Measurements from ENCODE around the gene TMEM238. TPM values are rescaled to one million over a fixed set of nuclear protein-coding genes. Genes with fewer than 3 reads are reported as not detected.
"Not testable (repeated sequence)": the region's sequence is repeated elsewhere in the genome, so short reads cannot be mapped to it uniquely, and the experiment has no call there.

The TMEM238 gene
- total and polyA plus RNA-seq, 4 donors: 0.08 to 0.54 (median 0.47) TPM

DNA sequence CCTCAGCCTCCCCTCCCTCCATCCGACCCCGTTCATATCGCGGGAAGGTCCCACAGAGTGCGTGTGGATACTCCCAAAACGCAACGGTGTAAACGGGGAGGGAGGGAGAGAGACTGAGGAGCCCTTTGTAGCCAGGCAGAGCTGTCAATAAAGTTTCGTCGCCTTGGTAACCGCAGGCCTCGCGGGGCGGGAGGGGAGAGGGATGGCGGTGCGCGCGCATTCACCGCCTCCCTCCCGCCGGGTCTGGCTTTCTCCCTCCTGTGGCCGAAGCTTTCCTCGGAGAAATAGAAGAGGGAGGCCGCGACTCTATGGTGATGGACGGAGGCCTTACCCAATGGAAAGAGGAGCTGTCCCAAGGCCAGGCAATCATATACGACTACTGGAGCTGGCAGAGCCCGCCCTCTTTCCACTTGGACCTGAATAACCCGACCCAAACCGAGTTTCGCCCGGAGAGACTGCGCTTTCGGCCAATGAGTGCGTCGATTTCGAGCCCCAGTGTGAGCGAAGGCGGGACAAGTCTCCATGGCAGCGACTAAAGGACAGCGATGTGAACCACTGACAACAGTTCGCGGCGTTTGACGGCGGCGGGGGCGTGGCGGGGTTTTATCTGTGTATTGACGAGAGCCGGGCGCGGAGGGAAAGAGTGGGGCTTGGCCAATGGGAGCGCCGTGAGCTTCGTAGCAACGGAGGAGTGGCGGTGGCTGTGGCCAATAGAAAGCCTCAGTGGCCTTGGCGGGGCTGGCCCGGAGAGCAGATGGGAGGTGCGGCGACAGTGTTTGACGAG, 44.8 kb downstream of the TMEM238 start, which contains the start of gene KMT5C (continued):
- TF ChIP-seq YY1 (IDR thresholded peaks at IDR 0.05): peak; percentile 63
- TF ChIP-seq RXRA (IDR thresholded peaks at IDR 0.05): peak; percentile 89 to 94
- peak; percentile 34 for TF ChIP-seq FOXA2 (IDR thresholded peaks at IDR 0.05)
- TF ChIP-seq, protein P1, sequence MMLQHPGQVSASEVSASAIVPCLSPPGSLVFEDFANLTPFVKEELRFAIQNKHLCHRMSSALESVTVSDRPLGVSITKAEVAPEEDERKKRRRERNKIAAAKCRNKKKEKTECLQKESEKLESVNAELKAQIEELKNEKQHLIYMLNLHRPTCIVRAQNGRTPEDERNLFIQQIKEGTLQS (IDR thresholded peaks at IDR 0.05): no peak
- peak; percentile 100 for TF ChIP-seq SP1 (IDR thresholded peaks at IDR 0.05)
- TF ChIP-seq GABPA (IDR thresholded peaks at IDR 0.05 in 1 of 2, conservative IDR thresholded peaks at IDR 0.05 in 1 of 2): peak in 1 of 2 donors; percentile 65

DNA sequence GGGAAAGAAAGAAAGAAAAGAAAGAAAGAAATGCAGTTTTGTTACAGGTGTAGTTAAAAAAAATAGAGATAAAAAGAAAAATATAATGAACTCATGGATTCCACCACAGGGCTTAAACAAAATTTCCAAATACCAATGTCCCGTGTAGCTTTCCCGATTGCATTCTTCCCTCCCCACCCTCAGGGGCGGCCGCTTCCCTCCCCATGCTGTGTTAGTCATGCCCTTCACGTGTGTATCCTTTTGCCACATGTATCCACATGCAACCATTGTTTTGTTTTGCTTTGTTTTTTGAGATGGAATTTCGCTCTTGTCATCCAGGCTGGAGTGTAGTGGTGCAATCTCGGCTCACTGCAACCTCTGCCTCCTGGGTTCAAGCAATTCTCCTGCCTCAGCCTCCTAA, 48.0 kb downstream of the TMEM238 start:
- no peak for TF ChIP-seq RXRA (IDR thresholded peaks at IDR 0.05)
- TF ChIP-seq, protein P2, sequence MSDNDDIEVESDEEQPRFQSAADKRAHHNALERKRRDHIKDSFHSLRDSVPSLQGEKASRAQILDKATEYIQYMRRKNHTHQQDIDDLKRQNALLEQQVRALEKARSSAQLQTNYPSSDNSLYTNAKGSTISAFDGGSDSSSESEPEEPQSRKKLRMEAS (IDR thresholded peaks at IDR 0.05): no peak
- TF ChIP-seq, protein P3, sequence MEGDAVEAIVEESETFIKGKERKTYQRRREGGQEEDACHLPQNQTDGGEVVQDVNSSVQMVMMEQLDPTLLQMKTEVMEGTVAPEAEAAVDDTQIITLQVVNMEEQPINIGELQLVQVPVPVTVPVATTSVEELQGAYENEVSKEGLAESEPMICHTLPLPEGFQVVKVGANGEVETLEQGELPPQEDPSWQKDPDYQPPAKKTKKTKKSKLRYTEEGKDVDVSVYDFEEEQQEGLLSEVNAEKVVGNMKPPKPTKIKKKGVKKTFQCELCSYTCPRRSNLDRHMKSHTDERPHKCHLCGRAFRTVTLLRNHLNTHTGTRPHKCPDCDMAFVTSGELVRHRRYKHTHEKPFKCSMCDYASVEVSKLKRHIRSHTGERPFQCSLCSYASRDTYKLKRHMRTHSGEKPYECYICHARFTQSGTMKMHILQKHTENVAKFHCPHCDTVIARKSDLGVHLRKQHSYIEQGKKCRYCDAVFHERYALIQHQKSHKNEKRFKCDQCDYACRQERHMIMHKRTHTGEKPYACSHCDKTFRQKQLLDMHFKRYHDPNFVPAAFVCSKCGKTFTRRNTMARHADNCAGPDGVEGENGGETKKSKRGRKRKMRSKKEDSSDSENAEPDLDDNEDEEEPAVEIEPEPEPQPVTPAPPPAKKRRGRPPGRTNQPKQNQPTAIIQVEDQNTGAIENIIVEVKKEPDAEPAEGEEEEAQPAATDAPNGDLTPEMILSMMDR (IDR thresholded peaks at IDR 0.05; ENCODE audit: low read depth, low read length, missing input control): no peak
- no peak for TF ChIP-seq HNF4G (IDR thresholded peaks at IDR 0.05)
- DNase-seq (ENCODE audit: low spot score): no peak
- Histone ChIP-seq H3K27ac (ENCODE audit: low read depth in 1 of 2, low read length in 2 of 2) (no peak overlapping the region), H3K27me3 (ENCODE audit: control insufficient read depth in 4 of 4, insufficient read depth in 4 of 4, low read length in 3 of 4) (no peaks in the 10 kb centered on the region), H3K4me3 (ENCODE audit: low read depth in 1 of 3, low read length in 3 of 3) (no peak overlapping the region), H3K9ac (ENCODE audit: low read depth in 1 of 2, low read length in 2 of 2) (no peak overlapping the region), H3K36me3 (ENCODE audit: control insufficient read depth in 4 of 4, insufficient read depth in 3 of 4, low read depth in 1 of 4, low read length in 3 of 4) (no peaks in the 10 kb centered on the region), H3K4me1 (ENCODE audit: control insufficient read depth in 4 of 4, insufficient read depth in 4 of 4, low read length in 3 of 4) (peaks cover 8 to 17% (median 11%) of the 10 kb centered on the region in 4 donors), H3K9me3 (ENCODE audit: control insufficient read depth in 4 of 4, low read length in 3 of 4) (no peaks in the 10 kb centered on the region)
- 81% methylated on average over 7 of the region's 7 CpGs for WGBS

DNA sequence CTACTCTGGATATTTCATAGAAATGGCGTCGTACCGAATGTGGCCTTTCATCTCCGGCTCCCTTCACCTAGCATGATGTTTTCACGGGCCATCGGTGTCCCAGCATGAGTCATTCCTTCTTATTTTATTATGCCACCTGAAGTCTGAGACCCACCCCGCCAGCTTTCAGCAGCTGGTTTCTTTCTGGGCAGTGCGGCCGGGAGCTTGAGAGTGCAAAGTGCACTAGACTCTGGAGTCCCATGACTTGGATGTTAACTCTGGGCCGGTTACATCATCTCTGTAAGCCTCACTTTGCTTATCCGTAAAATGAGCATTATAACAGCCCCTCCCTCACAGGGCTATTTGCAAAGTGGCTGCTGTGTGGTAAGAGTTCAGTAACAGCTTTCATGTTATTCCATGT, 50.2 kb downstream of the TMEM238 start:
- no peaks in the 10 kb centered on the region for H3K27me3 ChIP-seq (ENCODE audit: control insufficient read depth in 4 of 4, insufficient read depth in 4 of 4, low read length in 3 of 4)
- H3K9me3 ChIP-seq (ENCODE audit: control insufficient read depth in 4 of 4, low read length in 3 of 4): no peaks in the 10 kb centered on the region
- DNase-seq (ENCODE audit: low spot score): no peak
- peak; percentile 11 for TF ChIP-seq SP1 (IDR thresholded peaks at IDR 0.05)
- peak; percentile 12 to 40 for TF ChIP-seq HNF4A (conservative IDR thresholded peaks at IDR 0.05)
- TF ChIP-seq FOXA2 (IDR thresholded peaks at IDR 0.05): no peak
- TF ChIP-seq, protein P4, sequence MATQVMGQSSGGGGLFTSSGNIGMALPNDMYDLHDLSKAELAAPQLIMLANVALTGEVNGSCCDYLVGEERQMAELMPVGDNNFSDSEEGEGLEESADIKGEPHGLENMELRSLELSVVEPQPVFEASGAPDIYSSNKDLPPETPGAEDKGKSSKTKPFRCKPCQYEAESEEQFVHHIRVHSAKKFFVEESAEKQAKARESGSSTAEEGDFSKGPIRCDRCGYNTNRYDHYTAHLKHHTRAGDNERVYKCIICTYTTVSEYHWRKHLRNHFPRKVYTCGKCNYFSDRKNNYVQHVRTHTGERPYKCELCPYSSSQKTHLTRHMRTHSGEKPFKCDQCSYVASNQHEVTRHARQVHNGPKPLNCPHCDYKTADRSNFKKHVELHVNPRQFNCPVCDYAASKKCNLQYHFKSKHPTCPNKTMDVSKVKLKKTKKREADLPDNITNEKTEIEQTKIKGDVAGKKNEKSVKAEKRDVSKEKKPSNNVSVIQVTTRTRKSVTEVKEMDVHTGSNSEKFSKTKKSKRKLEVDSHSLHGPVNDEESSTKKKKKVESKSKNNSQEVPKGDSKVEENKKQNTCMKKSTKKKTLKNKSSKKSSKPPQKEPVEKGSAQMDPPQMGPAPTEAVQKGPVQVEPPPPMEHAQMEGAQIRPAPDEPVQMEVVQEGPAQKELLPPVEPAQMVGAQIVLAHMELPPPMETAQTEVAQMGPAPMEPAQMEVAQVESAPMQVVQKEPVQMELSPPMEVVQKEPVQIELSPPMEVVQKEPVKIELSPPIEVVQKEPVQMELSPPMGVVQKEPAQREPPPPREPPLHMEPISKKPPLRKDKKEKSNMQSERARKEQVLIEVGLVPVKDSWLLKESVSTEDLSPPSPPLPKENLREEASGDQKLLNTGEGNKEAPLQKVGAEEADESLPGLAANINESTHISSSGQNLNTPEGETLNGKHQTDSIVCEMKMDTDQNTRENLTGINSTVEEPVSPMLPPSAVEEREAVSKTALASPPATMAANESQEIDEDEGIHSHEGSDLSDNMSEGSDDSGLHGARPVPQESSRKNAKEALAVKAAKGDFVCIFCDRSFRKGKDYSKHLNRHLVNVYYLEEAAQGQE (IDR thresholded peaks at IDR 0.05): no peak
- 57% methylated on average over 11 of the region's 11 CpGs for WGBS
- no peaks in the 10 kb centered on the region for H3K36me3 ChIP-seq (ENCODE audit: control insufficient read depth in 4 of 4, insufficient read depth in 3 of 4, low read depth in 1 of 4, low read length in 3 of 4)
- H3K4me1 ChIP-seq (ENCODE audit: control insufficient read depth in 4 of 4, insufficient read depth in 4 of 4, low read length in 3 of 4): peaks cover 0 to 5% (median 1%) of the 10 kb centered on the region in 4 donors
- no peak overlapping the region for H3K4me3 ChIP-seq (ENCODE audit: low read depth in 1 of 3, low read length in 3 of 3)
- H3K27ac ChIP-seq (ENCODE audit: low read depth in 1 of 2, low read length in 2 of 2): no peak overlapping the region
- H3K9ac ChIP-seq (ENCODE audit: low read depth in 1 of 2, low read length in 2 of 2): no peak overlapping the region

DNA sequence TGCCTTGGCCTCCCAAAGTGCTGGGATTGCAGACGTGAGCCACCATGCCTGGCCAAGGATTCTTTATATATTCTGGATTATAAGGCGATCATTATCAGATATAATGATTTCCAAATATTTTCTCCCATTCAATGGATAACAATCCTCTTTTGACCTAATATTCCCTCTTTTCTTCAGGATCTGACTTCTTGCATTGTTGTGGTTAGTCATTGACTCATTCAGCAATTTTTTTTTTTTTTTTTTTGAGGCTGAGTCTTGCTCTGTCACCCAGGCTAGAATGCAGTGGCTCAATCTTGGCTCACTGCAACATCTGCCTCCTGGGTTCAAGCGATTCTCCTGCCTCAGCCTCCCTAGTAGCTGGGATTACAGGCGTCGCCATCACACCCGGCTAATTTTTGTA, 54.3 kb downstream of the TMEM238 start:
- not testable (repeated sequence) for H3K27ac ChIP-seq (ENCODE audit: low read depth in 1 of 2, low read length in 2 of 2); DNase-seq (ENCODE audit: low spot score); H3K27me3 ChIP-seq (ENCODE audit: control insufficient read depth in 4 of 4, insufficient read depth in 4 of 4, low read length in 3 of 4); H3K9me3 ChIP-seq (ENCODE audit: control insufficient read depth in 4 of 4, low read length in 3 of 4); H3K4me3 ChIP-seq (ENCODE audit: low read depth in 1 of 3, low read length in 3 of 3); H3K36me3 ChIP-seq (ENCODE audit: control insufficient read depth in 4 of 4, insufficient read depth in 3 of 4, low read depth in 1 of 4, low read length in 3 of 4); H3K9ac ChIP-seq (ENCODE audit: low read depth in 1 of 2, low read length in 2 of 2); H3K4me1 ChIP-seq (ENCODE audit: control insufficient read depth in 4 of 4, insufficient read depth in 4 of 4, low read length in 3 of 4)
- 85% methylated on average over 6 of the region's 6 CpGs for WGBS
